Activated CD4-positive, alpha-beta T cell treated with anti-CD3 and anti-CD28 coated beads, Interleukin-2, amount 10 ng/mL, durations not matched to agents 24 days and 14 days (primary cell): ENCODE results near the gene PLAGL2. TPM values are rescaled to one million over a fixed set of nuclear protein-coding genes. Genes with fewer than 3 reads are reported as not detected.
"Not testable (repeated sequence)": the region's sequence is repeated elsewhere in the genome, so short reads cannot be mapped to it uniquely, and the experiment has no call there.

Source experiments
- DNase-seq: peaks from one replicate; pipeline ENCODE4 v3.0.0; 2022
- H3K27ac Mint-ChIP-seq: one replicate; pipeline ENCODE4 v1.8.0; 2022; ENCODE audit warnings: mild to moderate bottlenecking, mixed read lengths
- H3K27me3 Mint-ChIP-seq: one replicate; pipeline ENCODE4 v1.8.0; 2022; ENCODE audit warnings: mixed read lengths
- H3K36me3 Mint-ChIP-seq: one replicate; pipeline ENCODE4 v1.8.0; 2022; ENCODE audit warnings: low read depth, mild to moderate bottlenecking, mixed read lengths
- H3K4me1 Mint-ChIP-seq: one replicate; pipeline ENCODE4 v1.8.0; 2021; ENCODE audit warnings: mixed read lengths
- H3K4me3 Mint-ChIP-seq: one replicate; pipeline ENCODE4 v1.8.0; 2022; ENCODE audit warnings: mild to moderate bottlenecking, moderate library complexity, mixed read lengths
- H3K9me3 Mint-ChIP-seq: one replicate; pipeline ENCODE4 v1.8.0; 2021; ENCODE audit warnings: mixed read lengths
- intact Hi-C: fragments of 100-400 bp; cut with micrococcal nuclease; formaldehyde crosslinking; loops from one replicate; pipeline ENCODE4 v1.15.1; 2023
- total RNA-seq: library from RNA; stranded (reverse); gene quantifications from 2 replicates; pipeline ENCODE4 v1.2.3, GENCODE V29; 2022

PLAGL2 gene
- total RNA-seq, 1 donor from 2014 or later: 119 TPM

- no peaks in the 10 kb centered on the region for H3K27me3 Mint-ChIP-seq
- DNase-seq: no peak
- H3K4me3 Mint-ChIP-seq: peak overlapping the region; percentile 74
- H3K9me3 Mint-ChIP-seq: no peaks in the 10 kb centered on the region
- H3K4me1 Mint-ChIP-seq: peaks cover 35% of the 10 kb centered on the region
- peaks cover 43% of the 10 kb centered on the region for H3K36me3 Mint-ChIP-seq
- intact Hi-C loops: no loop called here
- H3K27ac Mint-ChIP-seq: peak overlapping the region; percentile 55
These were observed 16.7 kb downstream of the PLAGL2 start for GRCh38 chr20:32190616-32191415.

GRCh38 chr20:32189691-32190615 lies 17.6 kb downstream of the PLAGL2 start:
- Mint-ChIP-seq H3K9me3 (no peaks in the 10 kb centered on the region), H3K36me3 (peaks cover 35% of the 10 kb centered on the region), H3K27ac (peak overlapping the region; percentile 55), H3K4me1 (peaks cover 30% of the 10 kb centered on the region), H3K4me3 (peak overlapping the region; percentile 77), H3K27me3 (no peaks in the 10 kb centered on the region)
- DNase-seq: peak; percentile 77
- intact Hi-C loops: no loop called here

GRCh38 chr20:32189123-32189410 lies 18.5 kb downstream of the PLAGL2 start:
- H3K36me3 Mint-ChIP-seq: peaks cover 28% of the 10 kb centered on the region
- H3K4me1 Mint-ChIP-seq: peaks cover 25% of the 10 kb centered on the region
- no peak overlapping the region for H3K27ac Mint-ChIP-seq
- no peaks in the 10 kb centered on the region for H3K27me3 Mint-ChIP-seq
- H3K9me3 Mint-ChIP-seq: no peaks in the 10 kb centered on the region
- peak overlapping the region; percentile 77 for H3K4me3 Mint-ChIP-seq
- intact Hi-C loops: no loop called here
- DNase-seq: no peak

GRCh38 chr20:32188376-32189122 lies 19.0 kb downstream of the PLAGL2 start:
- Mint-ChIP-seq H3K27me3 (no peaks in the 10 kb centered on the region), H3K27ac (no peak overlapping the region), H3K4me3 (peak overlapping the region; percentile 73), H3K9me3 (no peaks in the 10 kb centered on the region), H3K4me1 (peaks cover 21% of the 10 kb centered on the region), H3K36me3 (peaks cover 24% of the 10 kb centered on the region)
- DNase-seq: no peak
- intact Hi-C loops: no loop called here

GRCh38 chr20:32186506-32186905 lies 21.0 kb downstream of the PLAGL2 start:
- intact Hi-C loops: no loop called here
- Mint-ChIP-seq H3K4me1 (peaks cover 15% of the 10 kb centered on the region), H3K27ac (no peak overlapping the region), H3K4me3 (no peak overlapping the region), H3K36me3 (peaks cover 8% of the 10 kb centered on the region), H3K9me3 (no peaks in the 10 kb centered on the region), H3K27me3 (no peaks in the 10 kb centered on the region)
- DNase-seq: no peak

- H3K4me1 Mint-ChIP-seq: peaks cover 5% of the 10 kb centered on the region
- no peak for DNase-seq
- H3K4me3 Mint-ChIP-seq: no peak overlapping the region
- peaks cover 2% of the 10 kb centered on the region for H3K36me3 Mint-ChIP-seq
- H3K27ac Mint-ChIP-seq: no peak overlapping the region
- H3K9me3 Mint-ChIP-seq: no peaks in the 10 kb centered on the region
- intact Hi-C loops: no loop called here
- no peaks in the 10 kb centered on the region for H3K27me3 Mint-ChIP-seq
These were observed 22.5 kb downstream of the PLAGL2 start for GRCh38 chr20:32184961-32185603.

- no peak for DNase-seq
- peaks cover 3% of the 10 kb centered on the region for H3K4me1 Mint-ChIP-seq
- intact Hi-C loops: no loop called here
- no peak overlapping the region for H3K4me3 Mint-ChIP-seq
- H3K9me3 Mint-ChIP-seq: no peaks in the 10 kb centered on the region
- peaks cover 2% of the 10 kb centered on the region for H3K36me3 Mint-ChIP-seq
- H3K27ac Mint-ChIP-seq: no peak overlapping the region
- no peaks in the 10 kb centered on the region for H3K27me3 Mint-ChIP-seq
These were observed 23.5 kb downstream of the PLAGL2 start for GRCh38 chr20:32183947-32184635.

GRCh38 chr20:32181606-32182005 lies 25.9 kb downstream of the PLAGL2 start:
- no peak overlapping the region for H3K4me3 Mint-ChIP-seq
- DNase-seq: no peak
- no peaks in the 10 kb centered on the region for H3K36me3 Mint-ChIP-seq
- no peak overlapping the region for H3K27ac Mint-ChIP-seq
- no peaks in the 10 kb centered on the region for H3K4me1 Mint-ChIP-seq
- H3K27me3 Mint-ChIP-seq: no peaks in the 10 kb centered on the region
- H3K9me3 Mint-ChIP-seq: no peaks in the 10 kb centered on the region
- intact Hi-C loops: no loop called here

- no peak for DNase-seq
- no peaks in the 10 kb centered on the region for H3K9me3 Mint-ChIP-seq
- no peaks in the 10 kb centered on the region for H3K36me3 Mint-ChIP-seq
- H3K27ac Mint-ChIP-seq: no peak overlapping the region
- no peaks in the 10 kb centered on the region for H3K4me1 Mint-ChIP-seq
- intact Hi-C loops: no loop called here
- H3K27me3 Mint-ChIP-seq: no peaks in the 10 kb centered on the region
- no peak overlapping the region for H3K4me3 Mint-ChIP-seq
These were observed 27.6 kb downstream of the PLAGL2 start for GRCh38 chr20:32179934-32180333.

GRCh38 chr20:32179515-32179914 lies 28.0 kb downstream of the PLAGL2 start:
- Mint-ChIP-seq H3K27me3 (no peaks in the 10 kb centered on the region), H3K4me1 (no peaks in the 10 kb centered on the region), H3K9me3 (no peaks in the 10 kb centered on the region), H3K4me3 (no peak overlapping the region), H3K27ac (no peak overlapping the region), H3K36me3 (no peaks in the 10 kb centered on the region)
- intact Hi-C loops: no loop called here
- no peak for DNase-seq

GRCh38 chr20:32177696-32178095 lies 29.8 kb downstream of the PLAGL2 start:
- H3K27me3 Mint-ChIP-seq, DNase-seq, intact Hi-C loops, H3K9me3 Mint-ChIP-seq, H3K27ac Mint-ChIP-seq, H3K4me1 Mint-ChIP-seq, H3K36me3 Mint-ChIP-seq, H3K4me3 Mint-ChIP-seq: not testable (repeated sequence)

- peaks cover 31% of the 10 kb centered on the region for H3K36me3 Mint-ChIP-seq
- DNase-seq: no peak
- H3K27me3 Mint-ChIP-seq: no peaks in the 10 kb centered on the region
- no peak overlapping the region for H3K27ac Mint-ChIP-seq
- no peak overlapping the region for H3K4me3 Mint-ChIP-seq
- H3K4me1 Mint-ChIP-seq: peaks cover 3% of the 10 kb centered on the region
- no peaks in the 10 kb centered on the region for H3K9me3 Mint-ChIP-seq
- intact Hi-C loops: no loop called here
These were observed 39.2 kb downstream of the PLAGL2 start for GRCh38 chr20:32168184-32168910.
